HG02798 (cell line): ENCODE measurements around the gene CLEC16A.

Experiments
- ATAC-seq: cut with Tn5 transposase; IDR thresholded peaks from one replicate; pipeline ENCODE4 v1.9.1; 2021; ENCODE audit warnings: mild to moderate bottlenecking; ENCODE audit not compliant: unreplicated experiment, poor library complexity

Gene CLEC16A

GRCh38 chr16:10938796-10939648 lies 5.3 kb upstream of the CLEC16A start:
- no peak for ATAC-seq

- no peak for ATAC-seq
Measured at GRCh38 chr16:10939649-10940234, 4.6 kb upstream of the CLEC16A start.

- ATAC-seq: no peak
Measured at GRCh38 chr16:10940501-10941079, 3.8 kb upstream of the CLEC16A start.

GRCh38 chr16:10941127-10941933 lies 3.0 kb upstream of the CLEC16A start:
- no peak for ATAC-seq

- peak; percentile 0 for ATAC-seq
Measured at GRCh38 chr16:10941935-10942351, 2.4 kb upstream of the CLEC16A start.

- peak; percentile 77 for ATAC-seq
Measured at GRCh38 chr16:10942352-10943063, 1.9 kb upstream of the CLEC16A start, which contains the start of gene DEXI. TSS of gene DEXI (minus strand) at chr16:10942468. CDS start at chr16:10942005, 463 bp downstream.

GRCh38 chr16:10943064-10943353 lies 1.4 kb upstream of the CLEC16A start:
- no peak for ATAC-seq

GRCh38 chr16:10945065-10945787 lies 862 bp downstream of the CLEC16A start:
- ATAC-seq: no peak

- no peak for ATAC-seq
Measured at GRCh38 chr16:10946308-10946707, 1.9 kb downstream of the CLEC16A start.

GRCh38 chr16:10947211-10947787 lies 2.9 kb downstream of the CLEC16A start:
- no peak for ATAC-seq

GRCh38 chr16:10949424-10949970 lies 5.1 kb downstream of the CLEC16A start:
- peak; percentile 62 for ATAC-seq

- no peak for ATAC-seq
Measured at GRCh38 chr16:10950393-10950792, 6.0 kb downstream of the CLEC16A start.

- ATAC-seq: no peak
Measured at GRCh38 chr16:10951026-10951425, 6.7 kb downstream of the CLEC16A start.

GRCh38 chr16:10954903-10955302 lies 10.5 kb downstream of the CLEC16A start:
- no peak for ATAC-seq

GRCh38 chr16:10957771-10958482 lies 13.6 kb downstream of the CLEC16A start:
- no peak for ATAC-seq

- no peak for ATAC-seq
Measured at GRCh38 chr16:10959161-10959560, 14.8 kb downstream of the CLEC16A start.

- ATAC-seq: no peak
Measured at GRCh38 chr16:10961231-10961630, 16.9 kb downstream of the CLEC16A start.
